ENCODE data around the gene PTX4.

- TF ChIP-seq POLR2A (IDR thresholded peaks at IDR 0.05) (no peak), CTCF (IDR thresholded peaks at IDR 0.05) (no peak)
These were observed 40.1 kb downstream of the PTX4 start for GRCh38 chr16:1448536-1449116.

Data from right lobe of liver (tissue), 4 donors.